Activated naive CD8-positive, alpha-beta T cell (primary cell): ENCODE measurements around the gene ZFP3.
"Not testable (repeated sequence)": the region's sequence is repeated elsewhere in the genome, so short reads cannot be mapped to it uniquely, and the experiment has no call there.

Source experiments
- H3K27ac Mint-ChIP-seq: one replicate; pipeline ENCODE4 v1.8.0; 2021; ENCODE audit warnings: mixed read lengths
- H3K27me3 Mint-ChIP-seq: one replicate; pipeline ENCODE4 v1.8.0; 2021; ENCODE audit warnings: mixed read lengths
- H3K36me3 Mint-ChIP-seq: one replicate; pipeline ENCODE4 v1.8.0; 2021; ENCODE audit warnings: mixed read lengths
- H3K4me1 Mint-ChIP-seq: one replicate; pipeline ENCODE4 v1.8.0; 2021; ENCODE audit warnings: low read depth, mixed read lengths
- H3K4me3 Mint-ChIP-seq: one replicate; pipeline ENCODE4 v1.8.0; 2021; ENCODE audit warnings: mild to moderate bottlenecking, mixed read lengths
- H3K9me3 Mint-ChIP-seq: one replicate; pipeline ENCODE4 v1.8.0; 2021; ENCODE audit warnings: low read depth, mixed read lengths

ZFP3 gene

DNA sequence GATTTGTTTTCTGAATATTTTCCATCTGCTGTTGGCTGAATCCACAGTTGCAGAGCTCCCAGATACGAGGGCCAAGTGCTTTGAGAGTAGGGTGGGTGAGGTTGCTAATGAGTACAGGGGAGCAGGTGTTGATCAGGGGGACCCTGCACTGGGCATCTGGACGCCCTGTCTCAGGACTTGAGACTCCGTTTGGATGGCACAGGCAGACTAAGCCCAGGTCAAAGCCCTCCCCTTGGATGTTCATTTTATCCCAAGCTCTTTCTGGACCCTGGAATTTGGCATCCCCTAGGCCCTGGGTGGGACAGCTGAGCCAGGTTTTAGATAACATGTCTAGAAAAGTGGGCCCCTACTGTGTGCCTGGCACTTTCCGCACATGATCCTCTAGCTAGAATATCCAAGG, 49.6 kb downstream of the ZFP3 start:
- H3K9me3 Mint-ChIP-seq, result no peaks in the 10 kb centered on the region
- H3K4me3 Mint-ChIP-seq, result no peak overlapping the region
- peaks cover 11% of the 10 kb centered on the region for H3K27me3 Mint-ChIP-seq
- H3K36me3 Mint-ChIP-seq, result no peaks in the 10 kb centered on the region
- peaks cover 2% of the 10 kb centered on the region for H3K4me1 Mint-ChIP-seq
- H3K27ac Mint-ChIP-seq, result no peak overlapping the region

DNA sequence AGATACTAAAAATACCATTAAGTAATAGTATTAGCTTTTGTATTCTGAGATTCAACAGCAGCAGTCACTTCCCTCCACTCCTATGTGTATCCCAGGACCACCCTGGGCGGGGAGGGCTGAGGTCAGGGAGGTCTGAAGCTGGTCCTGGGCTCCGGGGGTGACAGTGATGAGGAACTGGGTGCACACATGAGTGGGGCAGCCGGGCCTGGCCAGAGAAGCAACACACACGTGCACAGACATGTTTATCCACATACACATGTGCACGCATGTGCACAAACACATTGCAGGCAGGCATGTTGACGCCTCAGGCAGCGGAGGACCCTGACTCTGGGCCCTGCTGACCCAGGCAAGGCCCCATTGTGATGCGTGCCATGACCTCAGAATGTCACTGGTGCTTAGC, 50.1 kb downstream of the ZFP3 start:
- H3K4me1 Mint-ChIP-seq, H3K36me3 Mint-ChIP-seq, H3K4me3 Mint-ChIP-seq, H3K27ac Mint-ChIP-seq, H3K9me3 Mint-ChIP-seq: not testable (repeated sequence)
- peaks cover 11% of the 10 kb centered on the region for H3K27me3 Mint-ChIP-seq

DNA sequence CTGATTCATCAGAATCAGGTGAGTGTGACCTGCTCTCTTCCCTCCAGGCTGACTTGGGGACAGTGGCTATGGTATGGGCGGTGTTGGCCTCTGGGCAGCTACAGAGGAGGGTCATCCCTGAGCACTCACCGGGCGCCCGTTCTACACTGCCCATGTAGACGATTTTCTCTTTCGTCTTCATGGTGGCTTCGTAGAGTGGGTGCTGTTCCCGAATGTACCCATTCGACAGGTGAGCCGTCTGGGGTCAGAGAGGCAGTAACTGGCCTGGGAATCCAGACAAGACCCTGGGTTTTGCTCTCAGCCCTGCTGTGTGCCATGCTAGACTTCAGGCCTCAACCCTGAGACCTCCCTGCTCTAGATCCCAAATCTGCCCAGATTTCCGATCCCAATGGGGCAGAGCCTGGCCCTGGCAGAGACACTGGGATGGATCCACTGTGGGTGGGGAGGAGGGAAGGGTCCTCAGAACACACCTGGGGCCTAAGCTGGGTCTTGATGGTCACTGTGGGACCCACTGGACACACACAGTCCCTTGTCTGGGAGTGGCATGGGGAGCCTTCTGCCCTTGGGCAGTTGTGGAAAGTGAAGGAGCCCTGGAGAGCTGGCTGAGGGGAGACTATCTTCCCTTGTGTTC, 50.8 kb downstream of the ZFP3 start:
- H3K4me1 Mint-ChIP-seq, result peaks cover 2% of the 10 kb centered on the region
- H3K4me3 Mint-ChIP-seq, result no peak overlapping the region
- H3K9me3 Mint-ChIP-seq, result no peaks in the 10 kb centered on the region
- H3K36me3 Mint-ChIP-seq, result no peaks in the 10 kb centered on the region
- H3K27ac Mint-ChIP-seq, result no peak overlapping the region
- peaks cover 8% of the 10 kb centered on the region for H3K27me3 Mint-ChIP-seq

DNA sequence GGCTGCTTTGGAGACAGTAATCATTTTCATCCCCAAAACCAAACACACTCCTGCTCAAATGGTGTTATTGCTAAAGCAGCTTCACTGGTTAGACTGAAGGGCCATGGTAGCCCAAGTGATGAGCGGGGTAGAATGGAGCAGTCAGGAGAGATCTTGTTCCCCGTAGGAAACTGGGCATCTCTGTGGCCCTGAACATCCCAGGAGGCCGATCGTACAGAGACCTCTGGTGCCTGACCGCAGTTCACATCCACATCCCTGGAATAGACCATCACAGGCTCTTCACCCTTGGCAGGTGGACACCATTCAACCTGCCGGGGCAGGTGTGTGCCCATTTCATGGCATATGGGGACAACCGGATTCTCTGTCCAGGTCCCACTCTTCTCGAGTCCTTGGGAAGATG, 51.5 kb downstream of the ZFP3 start:
- not testable (repeated sequence) for H3K36me3 Mint-ChIP-seq, H3K27ac Mint-ChIP-seq, H3K4me3 Mint-ChIP-seq, H3K9me3 Mint-ChIP-seq, H3K27me3 Mint-ChIP-seq, H3K4me1 Mint-ChIP-seq

DNA sequence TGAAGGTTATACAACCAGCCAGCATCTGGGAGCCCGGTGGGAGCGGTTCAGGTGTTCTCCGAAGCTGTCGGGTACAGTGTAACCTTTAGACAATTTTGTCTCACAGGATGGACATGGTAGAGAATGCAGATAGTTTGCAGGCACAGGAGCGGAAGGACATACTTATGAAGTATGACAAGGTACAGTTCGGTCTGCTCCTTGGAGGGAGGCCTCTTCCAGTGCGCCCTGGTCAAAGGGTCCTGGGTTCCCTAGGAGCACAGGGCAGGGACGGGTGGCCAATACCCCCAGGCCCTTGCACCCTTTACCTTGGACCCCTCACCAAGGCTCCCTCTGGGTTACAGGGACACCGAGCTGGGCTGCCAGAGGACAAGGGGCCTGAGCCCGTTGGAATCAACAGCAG, 52.0 kb downstream of the ZFP3 start:
- H3K27me3 Mint-ChIP-seq, H3K4me3 Mint-ChIP-seq, H3K36me3 Mint-ChIP-seq, H3K4me1 Mint-ChIP-seq, H3K9me3 Mint-ChIP-seq, H3K27ac Mint-ChIP-seq: not testable (repeated sequence)

DNA sequence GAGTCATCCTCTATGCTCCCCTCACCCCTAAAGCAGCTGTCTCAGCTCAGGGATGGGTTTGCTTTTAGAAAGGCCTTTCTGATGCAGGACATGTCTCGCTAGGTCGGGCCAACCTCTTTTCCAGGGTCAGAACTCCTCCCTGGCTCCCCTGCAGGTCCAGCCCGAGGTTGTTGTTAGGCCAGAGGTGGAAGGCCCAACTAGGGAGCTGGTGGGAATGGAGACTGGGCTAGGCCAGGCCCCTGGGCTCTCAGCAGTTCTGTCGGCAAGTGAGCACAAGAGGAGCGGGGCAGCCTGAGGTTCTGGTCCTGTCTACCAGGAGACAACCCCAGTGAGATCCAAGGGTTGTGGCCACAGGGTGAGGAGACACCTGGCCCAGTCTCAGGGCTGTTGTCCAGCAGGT, 52.4 kb downstream of the ZFP3 start:
- not testable (repeated sequence) for H3K27ac Mint-ChIP-seq, H3K4me3 Mint-ChIP-seq, H3K36me3 Mint-ChIP-seq, H3K9me3 Mint-ChIP-seq, H3K4me1 Mint-ChIP-seq, H3K27me3 Mint-ChIP-seq

DNA sequence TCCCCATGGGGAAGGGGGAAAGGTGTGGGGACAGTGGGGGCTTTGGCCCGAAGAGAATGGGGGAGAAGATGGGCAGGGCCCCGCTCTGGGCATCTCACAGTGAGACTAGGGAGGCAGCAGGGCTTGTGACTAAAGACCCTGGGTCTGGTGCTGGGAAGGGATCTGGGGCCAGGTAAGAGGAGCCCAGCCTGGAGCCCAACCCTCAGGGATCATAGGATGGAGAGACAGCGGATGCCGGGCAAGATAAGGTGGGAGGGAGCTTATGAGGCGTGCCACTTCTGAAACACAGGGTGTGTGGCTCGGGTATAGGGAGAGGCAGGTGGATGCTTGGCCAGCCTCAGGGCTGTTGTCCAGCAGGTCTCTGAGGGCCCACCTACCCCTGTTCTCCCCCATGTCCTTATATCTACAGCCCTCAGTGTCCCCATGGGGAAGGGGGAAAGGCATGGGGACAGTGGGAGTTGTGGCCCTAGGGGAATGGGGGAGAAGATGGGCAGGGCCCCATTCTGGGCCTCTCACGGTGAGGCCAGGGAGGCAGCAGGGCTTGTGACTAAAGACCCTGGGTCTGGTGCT, 53.0 kb downstream of the ZFP3 start:
- Mint-ChIP-seq H3K9me3 (no peaks in the 10 kb centered on the region), H3K27me3 (peaks cover 4% of the 10 kb centered on the region), H3K4me3 (no peak overlapping the region), H3K36me3 (no peaks in the 10 kb centered on the region), H3K27ac (no peak overlapping the region), H3K4me1 (no peaks in the 10 kb centered on the region)

DNA sequence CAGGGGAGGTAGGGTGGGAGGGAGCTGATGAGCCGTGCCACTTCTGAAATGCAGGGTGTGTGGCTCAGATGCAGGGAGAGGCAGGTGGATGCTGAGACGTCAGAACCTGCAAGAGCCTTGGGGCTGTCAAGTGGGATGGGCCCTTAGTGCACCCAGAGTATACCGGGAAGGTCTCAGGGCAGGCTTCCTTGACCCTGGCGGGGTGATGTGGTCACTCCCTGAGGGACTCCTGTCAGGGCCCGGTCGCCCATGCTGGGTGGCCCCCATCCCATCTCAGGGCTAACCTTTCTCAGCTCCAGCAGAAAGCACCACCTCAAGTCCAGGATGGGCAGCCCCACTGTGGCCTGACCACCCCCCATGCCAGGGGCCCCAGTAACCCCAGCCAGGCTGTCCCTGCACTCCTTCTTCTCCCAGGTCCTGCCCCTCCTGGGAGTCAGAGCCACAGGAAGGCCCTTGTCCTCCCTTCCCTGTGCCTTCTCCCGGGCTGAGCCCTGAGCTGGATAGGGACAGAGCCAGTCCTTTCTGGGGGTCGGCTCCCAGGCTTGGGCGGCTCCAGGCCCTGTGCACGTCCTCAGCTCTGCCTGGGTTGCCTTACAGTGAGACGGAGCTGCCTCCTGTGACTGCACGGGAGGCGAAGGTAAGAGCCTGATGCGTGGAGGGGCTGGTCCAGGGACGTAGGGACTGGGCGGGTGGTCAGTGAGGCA, 53.7 kb downstream of the ZFP3 start:
- H3K9me3 Mint-ChIP-seq, H3K4me3 Mint-ChIP-seq, H3K36me3 Mint-ChIP-seq, H3K27ac Mint-ChIP-seq, H3K27me3 Mint-ChIP-seq, H3K4me1 Mint-ChIP-seq: not testable (repeated sequence)

DNA sequence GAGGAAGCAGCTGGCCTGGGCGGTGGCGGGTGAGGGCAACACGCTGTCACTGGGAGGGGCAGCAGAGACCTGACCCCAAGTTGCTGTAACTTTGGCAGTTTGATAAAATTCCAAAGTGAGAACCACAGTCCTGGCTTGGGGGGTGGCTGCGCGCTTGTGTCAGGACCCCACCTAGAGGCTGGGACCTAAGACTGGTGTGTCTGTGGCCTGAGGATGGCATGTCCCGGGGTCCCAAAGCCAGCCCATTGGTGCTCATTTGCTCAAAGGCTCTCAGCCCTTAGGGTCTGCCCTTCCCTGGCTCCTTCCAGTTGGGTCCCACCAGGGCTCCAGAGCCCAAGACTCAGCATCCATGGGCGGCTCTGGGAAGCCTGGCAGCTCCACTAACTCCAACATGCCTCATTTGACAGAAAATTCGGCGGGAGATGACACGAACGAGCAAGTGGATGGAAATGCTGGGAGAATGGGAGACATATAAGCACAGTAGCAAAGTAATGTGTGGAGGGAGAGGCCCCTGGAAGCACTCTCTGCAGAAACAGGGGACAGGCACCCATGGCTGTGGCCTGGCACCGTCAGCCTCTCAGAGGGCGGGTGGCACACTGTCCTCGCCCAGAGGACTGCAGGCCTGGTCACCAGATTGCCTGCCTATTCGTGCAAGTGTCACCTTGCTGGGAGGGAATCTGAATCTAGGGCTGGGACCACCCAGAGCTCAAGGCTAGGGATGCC, 54.4 kb downstream of the ZFP3 start:
- H3K36me3 Mint-ChIP-seq, H3K27me3 Mint-ChIP-seq, H3K4me3 Mint-ChIP-seq, H3K9me3 Mint-ChIP-seq, H3K4me1 Mint-ChIP-seq, H3K27ac Mint-ChIP-seq: not testable (repeated sequence)

DNA sequence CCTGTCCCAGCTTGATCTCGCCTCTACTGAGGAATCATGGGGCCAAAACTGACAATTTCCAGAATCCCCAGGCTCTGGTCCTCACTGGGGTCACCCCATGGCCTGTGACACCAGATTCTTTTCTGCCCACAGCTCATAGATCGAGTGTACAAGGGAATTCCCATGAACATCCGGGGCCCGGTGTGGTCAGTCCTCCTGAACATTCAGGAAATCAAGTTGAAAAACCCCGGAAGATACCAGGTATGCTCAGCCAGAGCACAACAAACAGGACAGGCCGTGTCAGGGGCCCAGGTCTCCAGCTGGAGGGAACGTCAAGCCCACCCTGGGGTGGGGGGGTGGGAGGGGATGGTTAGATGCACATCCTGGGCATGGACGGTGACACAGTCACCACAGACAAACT, 55.0 kb downstream of the ZFP3 start:
- no peak overlapping the region for H3K27ac Mint-ChIP-seq
- no peaks in the 10 kb centered on the region for H3K9me3 Mint-ChIP-seq
- no peaks in the 10 kb centered on the region for H3K27me3 Mint-ChIP-seq
- no peaks in the 10 kb centered on the region for H3K4me1 Mint-ChIP-seq
- no peaks in the 10 kb centered on the region for H3K36me3 Mint-ChIP-seq
- H3K4me3 Mint-ChIP-seq, result no peak overlapping the region

DNA sequence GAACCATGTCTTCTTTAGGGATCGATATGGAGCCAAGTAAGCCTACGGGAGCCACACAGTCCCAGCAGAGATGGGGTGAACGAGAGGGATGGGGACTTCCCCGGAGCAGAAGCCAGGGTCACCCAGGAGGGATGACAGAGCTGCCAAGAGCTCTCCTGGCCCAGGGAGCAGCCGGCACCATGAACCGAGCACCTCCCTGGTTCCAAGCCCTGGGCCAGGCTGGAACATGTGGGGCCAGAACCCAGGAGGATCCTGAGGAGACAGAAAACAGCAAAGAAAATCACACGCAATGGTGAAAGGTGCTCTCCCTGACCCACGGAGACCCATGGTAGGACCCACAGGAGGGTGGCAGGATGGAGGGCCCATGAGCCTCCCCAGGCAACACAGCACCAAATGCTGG, 55.7 kb downstream of the ZFP3 start:
- not testable (repeated sequence) for H3K9me3 Mint-ChIP-seq, H3K27me3 Mint-ChIP-seq, H3K4me1 Mint-ChIP-seq, H3K4me3 Mint-ChIP-seq, H3K27ac Mint-ChIP-seq, H3K36me3 Mint-ChIP-seq

DNA sequence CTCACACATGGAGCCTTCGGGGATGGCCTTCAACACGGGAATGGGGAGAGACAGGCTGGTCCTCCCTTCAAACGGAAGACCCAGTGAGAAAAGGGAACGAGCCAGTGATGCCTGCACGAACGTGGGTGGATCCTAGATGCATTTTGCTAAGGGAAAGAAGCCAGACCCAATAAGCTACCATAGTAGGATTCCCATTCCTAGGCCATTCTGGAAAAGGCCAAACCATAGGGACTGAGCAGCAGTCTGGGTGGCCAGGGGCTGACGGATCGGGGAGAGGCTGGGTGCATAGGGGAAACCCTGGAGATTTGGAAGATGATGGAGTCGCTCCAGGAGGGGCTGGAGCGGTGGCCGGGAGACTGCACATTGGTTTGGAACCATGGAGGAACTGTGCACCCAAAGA, 56.3 kb downstream of the ZFP3 start:
- H3K9me3 Mint-ChIP-seq, H3K4me3 Mint-ChIP-seq, H3K4me1 Mint-ChIP-seq, H3K36me3 Mint-ChIP-seq, H3K27me3 Mint-ChIP-seq, H3K27ac Mint-ChIP-seq: not testable (repeated sequence)

DNA sequence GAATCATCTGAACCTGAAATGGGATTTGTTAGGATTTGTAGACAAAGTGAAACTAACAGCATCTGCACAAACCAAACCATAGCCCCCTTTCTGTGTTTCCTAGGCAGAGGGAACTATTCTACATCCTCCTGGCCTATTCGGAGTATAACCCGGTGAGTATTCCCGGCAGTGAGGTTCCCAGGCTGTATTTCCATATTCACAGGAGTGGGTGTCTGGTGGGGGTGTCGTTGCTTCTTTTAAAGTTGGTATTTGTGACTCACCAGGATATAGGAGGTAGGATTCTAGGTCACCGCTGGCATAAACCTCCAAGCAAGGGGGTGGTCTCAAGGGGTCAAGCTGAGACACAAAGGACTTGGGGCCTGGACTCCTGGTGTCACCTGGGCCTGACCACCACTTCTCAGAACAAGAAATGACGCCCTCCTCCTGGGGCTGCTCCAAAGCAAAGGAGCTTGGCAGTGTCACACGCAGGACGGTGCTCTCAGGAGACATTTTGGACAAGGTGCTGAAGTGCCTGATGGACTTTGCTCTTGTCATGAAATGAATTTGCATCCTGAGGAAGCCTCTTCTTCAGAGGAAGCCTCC, 57.0 kb downstream of the ZFP3 start:
- not testable (repeated sequence) for H3K36me3 Mint-ChIP-seq, H3K4me1 Mint-ChIP-seq, H3K27ac Mint-ChIP-seq, H3K9me3 Mint-ChIP-seq, H3K27me3 Mint-ChIP-seq, H3K4me3 Mint-ChIP-seq

DNA sequence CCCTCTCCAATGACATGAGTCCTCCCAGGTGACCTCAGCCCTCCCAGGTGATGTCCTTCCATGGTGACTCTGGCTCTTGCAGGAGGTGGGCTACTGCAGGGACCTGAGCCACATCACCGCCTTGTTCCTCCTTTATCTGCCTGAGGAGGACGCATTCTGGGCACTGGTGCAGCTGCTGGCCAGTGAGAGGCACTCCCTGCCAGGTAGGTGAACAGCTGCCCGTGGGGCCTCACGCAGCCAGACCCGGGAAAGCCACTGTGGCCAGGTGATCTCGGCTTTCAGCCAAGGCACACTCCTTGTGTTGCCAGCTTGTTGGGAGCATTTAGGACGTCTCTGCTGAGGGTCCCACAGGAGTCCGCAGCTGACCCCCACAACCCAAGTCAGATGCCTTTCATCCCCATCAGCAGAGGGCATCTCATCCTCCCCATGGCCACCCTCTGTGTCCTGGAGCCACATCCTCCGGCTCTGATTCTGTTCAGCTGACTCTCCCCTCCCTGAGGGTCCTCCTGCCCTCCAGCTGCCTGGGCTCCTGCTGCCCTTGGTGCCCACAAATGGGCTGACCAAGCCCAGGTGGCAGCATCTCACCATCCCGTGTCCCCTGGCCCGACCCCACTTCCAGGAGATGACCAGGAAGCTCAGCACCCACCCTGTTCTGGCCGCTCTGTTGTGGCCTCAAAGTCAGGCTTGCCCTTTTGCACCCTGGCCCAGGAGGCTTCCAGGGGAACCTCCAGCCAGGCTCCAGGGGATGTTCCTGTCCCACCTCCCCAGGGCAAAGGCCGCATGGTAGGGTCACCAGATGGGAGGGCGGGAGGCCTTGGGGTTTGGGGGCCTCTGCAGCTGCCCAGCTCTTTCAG, 57.7 kb downstream of the ZFP3 start:
- Mint-ChIP-seq H3K36me3 (no peaks in the 10 kb centered on the region), H3K4me3 (no peak overlapping the region), H3K27me3 (no peaks in the 10 kb centered on the region), H3K27ac (no peak overlapping the region), H3K9me3 (no peaks in the 10 kb centered on the region), H3K4me1 (no peaks in the 10 kb centered on the region)
